SK-N-MC (cell line): ENCODE results near the gene BST1.

Experiments used
- EZH2 ChIP-seq: fragments of 200-600 bp; sonication (generic); IDR thresholded peaks from one replicate; pipeline ENCODE4 v1.6.1; 2017; ENCODE audit warnings: antibody characterized with exemption
- FOXP2 ChIP-seq: optimal IDR thresholded peaks from 2 replicates; pipeline ENCODE3; 2011; ENCODE audit warnings: mild to moderate bottlenecking, moderate library complexity; ENCODE audit not compliant: insufficient read depth; ENCODE audit errors: extremely low read length, control extremely low read depth
- POLR2AphosphoS5 ChIP-seq: IDR thresholded peaks from 2 replicates; pipeline ENCODE4 v1.6.1; 2012; ENCODE audit warnings: mild to moderate bottlenecking, low read depth, low read length, borderline replicate concordance

DNA sequence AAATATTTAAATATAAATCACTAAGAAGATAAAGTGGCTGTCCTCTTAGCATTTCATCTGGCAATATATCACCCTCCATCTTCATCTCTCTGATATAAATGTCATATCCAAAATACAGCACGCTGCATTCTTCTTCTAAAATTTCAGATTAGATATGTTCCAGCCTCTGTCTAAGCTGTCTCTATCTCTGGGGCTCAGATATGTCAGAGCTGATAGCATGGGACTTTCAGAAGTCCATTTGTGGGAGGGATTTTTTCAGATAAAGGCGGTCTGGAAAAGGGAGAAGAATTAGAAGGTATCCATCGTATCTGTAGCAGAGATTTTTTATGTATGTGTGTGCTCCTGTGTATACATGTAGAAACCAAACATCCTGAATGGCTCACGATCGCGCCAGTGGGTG lies 50.2 kb downstream of the BST1 start:
- TF ChIP-seq FOXP2 (no peak), EZH2 (no peak), POLR2AphosphoS5 (no peak)
